ENCODE measurements around the gene SCUBE1. TPM values are rescaled to one million over a fixed set of nuclear protein-coding genes. Genes with fewer than 3 reads are reported as not detected.

SCUBE1 gene
- total RNA-seq, 1 donor from 2014 or later, result 0.91 TPM

DNA sequence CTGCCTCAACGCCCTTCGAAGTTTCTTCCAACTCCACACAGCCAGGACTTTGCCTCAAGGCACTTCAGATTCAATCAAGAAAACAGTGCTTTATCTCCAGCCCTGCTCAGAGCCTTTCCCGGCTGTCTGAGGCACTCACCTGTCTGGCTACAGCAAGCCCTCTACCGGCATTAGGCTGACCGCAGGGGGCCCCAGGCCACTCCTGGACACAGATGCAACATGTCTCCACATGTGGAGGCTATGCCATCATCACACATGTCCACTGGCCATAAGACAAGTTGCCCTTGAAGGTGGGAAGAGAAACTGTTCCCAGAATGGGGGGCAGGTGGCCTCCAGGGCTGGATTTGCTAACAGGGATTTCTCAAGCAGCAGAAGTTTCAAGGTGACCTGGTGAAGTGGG is 10.0 kb downstream of the SCUBE1 start:
- TF ChIP-seq, protein P1, sequence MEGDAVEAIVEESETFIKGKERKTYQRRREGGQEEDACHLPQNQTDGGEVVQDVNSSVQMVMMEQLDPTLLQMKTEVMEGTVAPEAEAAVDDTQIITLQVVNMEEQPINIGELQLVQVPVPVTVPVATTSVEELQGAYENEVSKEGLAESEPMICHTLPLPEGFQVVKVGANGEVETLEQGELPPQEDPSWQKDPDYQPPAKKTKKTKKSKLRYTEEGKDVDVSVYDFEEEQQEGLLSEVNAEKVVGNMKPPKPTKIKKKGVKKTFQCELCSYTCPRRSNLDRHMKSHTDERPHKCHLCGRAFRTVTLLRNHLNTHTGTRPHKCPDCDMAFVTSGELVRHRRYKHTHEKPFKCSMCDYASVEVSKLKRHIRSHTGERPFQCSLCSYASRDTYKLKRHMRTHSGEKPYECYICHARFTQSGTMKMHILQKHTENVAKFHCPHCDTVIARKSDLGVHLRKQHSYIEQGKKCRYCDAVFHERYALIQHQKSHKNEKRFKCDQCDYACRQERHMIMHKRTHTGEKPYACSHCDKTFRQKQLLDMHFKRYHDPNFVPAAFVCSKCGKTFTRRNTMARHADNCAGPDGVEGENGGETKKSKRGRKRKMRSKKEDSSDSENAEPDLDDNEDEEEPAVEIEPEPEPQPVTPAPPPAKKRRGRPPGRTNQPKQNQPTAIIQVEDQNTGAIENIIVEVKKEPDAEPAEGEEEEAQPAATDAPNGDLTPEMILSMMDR (IDR thresholded peaks at IDR 0.05), result no peak
- H3K27me3 Mint-ChIP-seq (ENCODE audit: unreplicated experiment), result peaks cover 30% of the 10 kb centered on the region
- no peaks in the 10 kb centered on the region for H3K4me1 Mint-ChIP-seq (ENCODE audit: unreplicated experiment)
- no peak for DNase-seq (ENCODE audit: extremely low spot score, unreplicated experiment)
- H3K36me3 Mint-ChIP-seq (ENCODE audit: unreplicated experiment), result no peaks in the 10 kb centered on the region
- no peak overlapping the region for H3K27ac Mint-ChIP-seq (ENCODE audit: unreplicated experiment)
- H3K4me3 Mint-ChIP-seq (ENCODE audit: unreplicated experiment), result no peak overlapping the region
- H3K9me3 Mint-ChIP-seq (ENCODE audit: unreplicated experiment), result no peaks in the 10 kb centered on the region

DNA sequence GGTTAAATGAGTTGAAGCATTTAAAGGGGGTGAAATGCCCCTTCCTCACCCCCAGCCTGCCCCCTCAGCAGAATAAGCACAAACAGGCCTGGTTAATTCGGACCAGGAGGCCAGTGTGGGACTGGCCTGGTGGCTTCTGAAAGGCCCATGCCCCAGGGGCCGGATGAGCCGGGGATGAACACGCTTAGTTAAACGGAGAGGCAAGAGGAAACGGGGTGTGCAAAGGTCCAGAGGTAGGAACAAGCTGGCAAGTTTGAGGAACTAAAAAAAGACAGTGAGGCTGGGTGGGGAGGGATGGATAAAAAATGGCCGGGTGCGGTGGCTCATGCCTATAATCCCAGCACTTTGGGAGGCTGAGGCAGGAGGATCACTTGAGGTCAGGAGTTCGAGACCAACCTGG is 11.5 kb downstream of the SCUBE1 start:
- no peak overlapping the region for H3K4me3 Mint-ChIP-seq (ENCODE audit: unreplicated experiment)

DNA sequence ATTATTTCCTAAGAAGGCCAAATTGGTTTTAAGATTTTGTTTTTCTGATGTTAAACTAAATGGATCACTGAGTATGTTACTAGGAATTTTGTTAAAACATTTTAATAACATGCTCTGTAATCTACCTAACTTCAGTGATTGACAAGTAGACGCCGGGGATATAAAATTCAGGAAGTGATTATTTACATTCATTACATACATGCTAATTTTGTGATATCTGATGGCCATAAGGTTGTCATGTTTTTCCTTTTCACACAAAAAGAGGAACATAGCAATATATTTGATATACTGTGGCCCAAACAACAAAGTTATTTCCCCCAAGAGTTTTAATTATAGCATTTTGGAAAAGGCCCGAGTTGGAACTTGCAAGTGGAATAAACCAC is 12.1 kb downstream of the SCUBE1 start:
- Mint-ChIP-seq H3K4me1 (ENCODE audit: unreplicated experiment) (peaks cover 3% of the 10 kb centered on the region), H3K27me3 (ENCODE audit: unreplicated experiment) (peaks cover 41% of the 10 kb centered on the region), H3K36me3 (ENCODE audit: unreplicated experiment) (no peaks in the 10 kb centered on the region), H3K27ac (ENCODE audit: unreplicated experiment) (no peak overlapping the region), H3K9me3 (ENCODE audit: unreplicated experiment) (no peaks in the 10 kb centered on the region), H3K4me3 (ENCODE audit: unreplicated experiment) (no peak overlapping the region)
- TF ChIP-seq, protein P1 (IDR thresholded peaks at IDR 0.05), result no peak
- no peak for DNase-seq (ENCODE audit: extremely low spot score, unreplicated experiment)

More for the DNA sequence above, 11.5 kb downstream of the SCUBE1 start:
- Mint-ChIP-seq H3K4me1 (ENCODE audit: unreplicated experiment) (peaks cover 1% of the 10 kb centered on the region), H3K27me3 (ENCODE audit: unreplicated experiment) (peaks cover 35% of the 10 kb centered on the region), H3K9me3 (ENCODE audit: unreplicated experiment) (no peaks in the 10 kb centered on the region), H3K36me3 (ENCODE audit: unreplicated experiment) (no peaks in the 10 kb centered on the region), H3K27ac (ENCODE audit: unreplicated experiment) (no peak overlapping the region)
- DNase-seq (ENCODE audit: extremely low spot score, unreplicated experiment), result no peak
- TF ChIP-seq, protein P1 (IDR thresholded peaks at IDR 0.05), result no peak

DNA sequence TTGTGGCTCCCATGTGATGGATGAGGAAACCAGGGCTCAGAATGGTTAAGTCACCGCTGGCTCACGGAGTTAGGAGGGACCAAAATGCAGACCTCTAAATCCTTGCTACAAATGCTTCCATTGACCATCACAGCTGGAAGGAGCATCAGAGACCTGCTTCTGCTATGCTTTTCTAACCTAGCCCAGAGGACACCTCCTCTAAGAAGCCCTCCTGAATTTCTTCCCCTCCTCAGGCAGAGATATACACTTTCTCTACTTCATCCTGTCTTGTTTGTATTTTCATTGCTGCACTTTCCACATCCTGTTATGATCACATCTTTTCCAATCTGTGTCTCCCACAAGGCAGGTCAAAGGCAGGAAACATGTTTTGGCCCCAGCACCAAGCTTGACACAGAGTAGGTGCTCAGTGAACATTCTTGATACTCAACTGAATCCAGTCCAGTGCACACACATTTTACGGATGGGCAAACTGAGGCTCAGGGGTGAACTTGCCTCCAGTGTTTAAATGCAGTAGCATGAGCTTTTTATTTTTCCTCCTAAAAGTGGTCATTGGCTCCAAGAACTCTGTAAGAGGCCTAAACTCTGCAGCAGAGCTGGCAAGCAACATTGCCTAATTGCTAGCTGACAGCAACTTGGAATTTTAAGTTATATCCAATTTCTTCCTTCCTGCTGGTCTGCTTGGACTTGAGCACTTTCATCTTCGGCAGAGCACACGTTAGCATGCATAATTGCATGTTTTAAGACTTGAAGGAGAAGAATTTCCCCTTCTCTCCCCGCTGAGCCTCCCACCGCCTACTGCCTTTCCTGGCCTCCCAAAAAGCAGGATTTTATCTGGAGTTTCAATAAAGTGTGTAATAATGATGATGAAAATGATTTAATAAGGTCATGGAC is 12.7 kb downstream of the SCUBE1 start:
- Mint-ChIP-seq H3K27ac (ENCODE audit: unreplicated experiment) (no peak overlapping the region), H3K9me3 (ENCODE audit: unreplicated experiment) (no peaks in the 10 kb centered on the region), H3K4me1 (ENCODE audit: unreplicated experiment) (peaks cover 3% of the 10 kb centered on the region), H3K27me3 (ENCODE audit: unreplicated experiment) (peaks cover 48% of the 10 kb centered on the region), H3K36me3 (ENCODE audit: unreplicated experiment) (no peaks in the 10 kb centered on the region), H3K4me3 (ENCODE audit: unreplicated experiment) (no peak overlapping the region)
- TF ChIP-seq, protein P1 (IDR thresholded peaks at IDR 0.05), result no peak
- DNase-seq (ENCODE audit: extremely low spot score, unreplicated experiment), result no peak

DNA sequence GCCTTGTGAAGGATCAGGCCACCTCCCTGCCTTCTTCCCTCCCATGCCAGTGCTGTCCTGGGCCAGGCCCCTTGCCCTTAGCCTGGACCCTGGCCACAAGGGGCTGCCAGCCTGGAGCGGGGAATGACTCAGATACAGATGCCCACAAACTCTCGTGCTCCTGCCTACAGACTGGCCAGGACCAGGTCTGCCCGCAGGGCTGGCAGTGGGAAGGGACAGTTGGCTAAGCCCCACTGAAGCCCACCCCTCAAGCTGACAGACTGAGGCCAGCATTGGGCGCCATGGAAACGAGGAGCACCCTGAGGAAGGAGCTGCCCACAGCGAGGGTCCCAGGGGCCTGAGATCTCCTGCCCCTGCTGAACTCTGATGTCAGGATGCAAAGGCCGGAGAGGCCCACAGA is 14.1 kb downstream of the SCUBE1 start:
- H3K4me3 Mint-ChIP-seq (ENCODE audit: unreplicated experiment), result no peak overlapping the region
- TF ChIP-seq, protein P1 (IDR thresholded peaks at IDR 0.05), result no peak
- peaks cover 49% of the 10 kb centered on the region for H3K27me3 Mint-ChIP-seq (ENCODE audit: unreplicated experiment)
- no peak for DNase-seq (ENCODE audit: extremely low spot score, unreplicated experiment)
- H3K36me3 Mint-ChIP-seq (ENCODE audit: unreplicated experiment), result no peaks in the 10 kb centered on the region
- H3K4me1 Mint-ChIP-seq (ENCODE audit: unreplicated experiment), result peaks cover 3% of the 10 kb centered on the region
- H3K9me3 Mint-ChIP-seq (ENCODE audit: unreplicated experiment), result no peaks in the 10 kb centered on the region
- H3K27ac Mint-ChIP-seq (ENCODE audit: unreplicated experiment), result no peak overlapping the region
